ENCODE data around the gene LDB3.
"Not testable (repeated sequence)": the region's sequence is repeated elsewhere in the genome, so short reads cannot be mapped to it uniquely, and the experiment has no call there.

Gene LDB3

DNA sequence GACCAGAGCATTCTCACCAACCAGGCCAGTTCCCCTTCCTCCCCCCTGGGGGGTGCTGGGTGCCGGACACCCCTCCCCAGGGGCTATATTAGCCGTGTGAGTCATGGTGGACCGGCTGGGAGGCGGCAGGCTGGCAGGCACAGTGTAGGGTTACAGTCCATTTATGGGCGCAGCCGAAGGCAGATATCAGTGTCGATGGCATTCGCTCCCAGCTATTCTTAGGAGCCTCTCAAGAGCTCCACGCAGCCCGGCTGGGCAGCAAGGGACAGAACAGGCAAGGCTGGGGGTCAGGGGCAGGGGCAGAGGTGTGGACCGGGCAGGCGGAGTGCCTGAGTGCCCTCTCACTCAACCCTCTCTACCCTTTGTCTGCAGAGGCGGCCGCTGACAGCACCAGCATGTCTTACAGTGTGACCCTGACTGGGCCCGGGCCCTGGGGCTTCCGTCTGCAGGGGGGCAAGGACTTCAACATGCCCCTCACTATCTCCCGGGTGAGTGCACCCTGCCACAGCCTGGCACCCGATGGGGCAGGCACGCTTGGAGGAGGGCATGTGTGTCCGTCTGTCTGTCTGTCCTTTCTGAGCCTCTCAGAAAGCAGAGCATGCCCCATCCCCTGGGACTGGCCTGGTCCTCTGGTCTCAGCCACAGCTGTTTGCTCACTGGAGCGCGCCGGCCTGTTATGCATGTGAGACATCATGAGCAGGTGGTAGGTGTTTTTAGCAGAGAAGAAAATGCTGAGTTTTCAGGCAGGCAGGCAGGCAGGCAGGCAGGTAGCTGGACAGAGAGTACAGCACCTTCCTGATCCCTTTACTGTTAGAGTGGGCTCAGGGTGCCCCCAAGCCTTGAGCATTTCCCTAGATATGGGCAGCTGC lies at the start of gene LDB3:
Gene LDB3 (plus strand): TSS at position 215 of the 869 bp plus-strand sequence. CDS start 181 bp downstream, at position 396.
- no peak for FAIRE-seq

- FAIRE-seq: no peak
These were observed 40.0 kb upstream of the LDB3 start for GRCh38 chr10:86628311-86628710.

DNA sequence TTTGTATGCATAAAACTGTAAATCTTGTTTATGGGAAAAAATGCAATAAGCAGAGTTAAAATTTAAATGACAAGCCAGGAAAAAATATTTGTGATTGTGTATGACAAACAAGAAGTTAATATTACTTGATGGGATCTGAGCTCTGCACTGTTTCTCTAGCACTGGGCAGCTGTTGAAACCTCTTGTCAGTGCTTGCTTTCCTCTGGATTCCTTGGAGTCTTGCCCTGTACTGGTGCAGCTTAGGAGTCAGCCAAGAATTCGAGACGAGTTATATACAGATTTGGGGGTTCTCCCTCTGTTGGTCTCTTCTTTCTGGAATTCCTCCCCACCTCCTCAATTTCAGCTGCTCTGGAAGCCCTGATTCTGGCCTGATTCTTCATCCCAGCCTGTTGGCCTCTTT lies 38.2 kb upstream of the LDB3 start:
- no peak for FAIRE-seq

DNA sequence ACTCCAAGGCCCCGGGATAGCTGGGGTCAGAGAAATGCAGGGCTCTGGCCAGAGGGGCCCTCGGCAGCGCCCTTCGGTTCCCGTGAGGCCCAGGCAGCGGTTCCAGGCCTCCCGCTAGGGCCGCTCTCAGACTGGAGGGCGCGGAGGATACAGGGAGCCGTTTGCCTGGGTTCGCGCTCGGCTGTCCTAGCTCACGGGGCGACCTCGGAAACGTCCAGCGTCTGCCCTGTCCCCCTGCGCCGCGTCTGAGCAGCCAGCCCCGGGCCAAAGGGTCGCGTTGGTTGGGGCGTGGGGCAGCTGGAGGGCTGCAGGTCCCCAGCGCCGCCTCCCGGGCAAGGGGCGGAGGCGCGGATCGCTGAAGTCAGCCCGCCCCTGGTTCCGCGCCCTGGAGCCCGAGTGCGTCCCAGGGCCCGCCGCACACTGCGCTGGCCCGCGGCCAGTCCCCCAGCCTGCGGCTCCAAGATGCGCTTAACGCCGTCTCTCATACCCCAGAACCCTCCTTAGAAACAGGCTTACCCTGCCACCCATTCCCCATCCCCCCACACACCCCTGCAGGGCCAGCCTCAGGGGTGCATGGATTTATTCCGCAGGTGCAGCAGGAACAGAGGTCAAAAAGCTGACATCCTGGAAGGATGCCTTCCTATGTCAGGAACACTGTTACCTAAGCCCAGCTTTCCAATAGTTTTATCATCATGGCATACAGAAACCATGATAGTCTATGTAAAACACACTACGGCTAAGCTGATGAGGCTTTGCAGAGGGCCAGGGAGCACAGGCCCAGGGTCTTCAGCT lies 36.1 kb upstream of the LDB3 start:
- no peak for FAIRE-seq

DNA sequence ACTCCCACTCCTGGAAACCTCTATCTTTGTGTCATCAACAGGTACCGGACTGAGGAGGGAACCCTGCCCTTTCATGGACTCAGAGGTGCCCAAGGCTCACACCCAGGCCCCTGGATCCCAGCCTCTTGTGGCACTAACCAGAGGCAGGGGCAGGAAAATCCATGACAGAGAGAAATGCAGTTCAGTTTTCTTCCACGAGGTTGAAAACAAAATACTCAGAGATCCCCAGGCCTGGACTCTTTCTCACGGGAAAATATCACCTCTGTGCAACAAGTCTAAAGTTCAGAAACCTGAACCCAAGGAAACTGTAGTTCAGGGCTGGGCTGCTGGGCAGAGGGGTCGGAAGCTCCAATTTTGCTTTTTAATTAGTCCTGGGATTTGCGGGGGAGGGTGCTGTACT lies 35.4 kb upstream of the LDB3 start:
- no peak for FAIRE-seq

DNA sequence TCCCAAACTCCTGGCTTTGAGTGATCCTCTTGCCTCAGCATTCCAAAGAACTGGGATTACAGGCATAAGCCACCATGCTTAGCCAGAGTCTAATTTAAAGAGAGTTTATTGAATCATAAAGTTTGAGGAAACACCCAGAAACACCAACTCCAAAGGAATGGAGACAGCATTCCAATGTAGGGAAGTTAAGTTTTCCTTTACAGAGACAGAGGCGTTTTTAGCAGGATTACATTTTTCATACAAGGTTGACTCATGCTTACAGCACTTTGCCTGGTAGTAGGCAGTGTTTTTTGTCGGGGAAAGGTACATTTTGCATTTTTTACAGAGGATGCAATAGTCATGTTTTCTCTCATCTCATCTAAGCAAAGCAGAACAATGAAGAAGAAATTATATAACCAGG lies 32.9 kb upstream of the LDB3 start:
- no peak for FAIRE-seq

DNA sequence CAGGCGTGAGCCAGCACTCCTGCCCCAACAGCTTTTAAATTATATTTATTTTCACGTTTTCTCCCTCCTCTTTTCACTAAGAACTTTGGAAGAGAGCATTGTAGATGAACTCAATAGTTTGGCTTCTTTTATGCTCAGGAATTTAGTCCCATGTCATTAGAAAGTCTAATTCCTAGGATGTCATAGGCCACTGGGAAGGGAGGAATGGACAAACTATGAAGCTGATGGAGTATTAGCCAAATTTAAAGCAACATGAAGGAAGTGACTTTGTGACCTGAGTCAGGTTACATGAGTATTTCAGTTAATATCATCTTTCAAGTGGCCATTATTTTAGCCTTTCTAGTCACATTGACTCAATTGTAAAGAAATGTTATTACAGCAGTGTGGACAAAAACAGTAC lies 32.0 kb upstream of the LDB3 start:
- no peak for FAIRE-seq

- no peak for FAIRE-seq
These were observed 26.3 kb upstream of the LDB3 start for GRCh38 chr10:86642021-86642420.

DNA sequence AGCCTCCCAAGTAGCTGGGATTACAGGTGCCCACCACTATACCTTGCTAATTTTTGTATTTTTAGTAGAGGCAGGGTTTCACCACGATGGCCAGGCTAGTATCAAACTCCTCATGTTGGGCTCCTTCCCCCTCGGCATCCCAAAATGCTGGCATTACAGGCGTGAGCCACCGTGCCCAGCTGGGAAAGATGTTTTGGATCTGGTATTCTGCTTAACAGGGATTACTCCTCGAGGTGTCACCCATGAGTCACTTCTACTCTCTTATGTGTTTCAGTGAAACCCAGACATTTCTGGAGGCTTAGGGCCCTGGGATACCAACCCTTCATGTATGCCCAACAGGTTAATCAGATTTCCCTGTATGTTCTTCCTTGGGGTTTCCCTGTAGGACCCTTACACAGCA lies 25.8 kb upstream of the LDB3 start:
- no peak for FAIRE-seq

DNA sequence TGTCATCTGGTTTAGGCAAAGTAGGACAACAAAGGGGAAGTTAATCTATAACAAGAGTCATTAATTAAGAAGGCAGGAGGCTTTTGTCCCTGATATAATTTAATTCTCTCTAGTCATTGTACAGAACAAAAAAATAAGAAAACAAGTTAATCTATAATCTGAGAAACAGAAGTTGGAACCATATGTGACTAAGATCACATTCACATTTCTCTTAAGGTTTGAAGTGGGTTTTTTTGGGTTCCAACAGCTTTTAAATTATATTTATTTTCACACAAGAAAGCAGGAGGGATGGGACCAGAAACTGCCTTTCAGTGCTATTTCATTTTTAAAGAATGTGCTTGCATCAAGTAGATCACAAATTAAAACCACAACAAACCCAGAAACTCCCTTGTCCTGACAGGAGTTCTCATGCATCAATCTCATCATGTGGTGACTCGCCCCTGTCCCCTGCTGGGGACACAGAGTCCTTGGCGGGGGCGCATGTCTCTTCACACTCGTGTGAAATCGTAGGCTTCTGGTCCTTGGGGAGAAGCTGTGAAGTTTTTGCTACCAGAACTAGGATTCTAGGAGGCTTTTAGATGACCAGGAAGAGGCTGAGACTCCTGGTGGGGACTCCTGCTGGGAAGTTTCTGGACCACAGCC lies 24.0 kb upstream of the LDB3 start:
- FAIRE-seq: no peak

DNA sequence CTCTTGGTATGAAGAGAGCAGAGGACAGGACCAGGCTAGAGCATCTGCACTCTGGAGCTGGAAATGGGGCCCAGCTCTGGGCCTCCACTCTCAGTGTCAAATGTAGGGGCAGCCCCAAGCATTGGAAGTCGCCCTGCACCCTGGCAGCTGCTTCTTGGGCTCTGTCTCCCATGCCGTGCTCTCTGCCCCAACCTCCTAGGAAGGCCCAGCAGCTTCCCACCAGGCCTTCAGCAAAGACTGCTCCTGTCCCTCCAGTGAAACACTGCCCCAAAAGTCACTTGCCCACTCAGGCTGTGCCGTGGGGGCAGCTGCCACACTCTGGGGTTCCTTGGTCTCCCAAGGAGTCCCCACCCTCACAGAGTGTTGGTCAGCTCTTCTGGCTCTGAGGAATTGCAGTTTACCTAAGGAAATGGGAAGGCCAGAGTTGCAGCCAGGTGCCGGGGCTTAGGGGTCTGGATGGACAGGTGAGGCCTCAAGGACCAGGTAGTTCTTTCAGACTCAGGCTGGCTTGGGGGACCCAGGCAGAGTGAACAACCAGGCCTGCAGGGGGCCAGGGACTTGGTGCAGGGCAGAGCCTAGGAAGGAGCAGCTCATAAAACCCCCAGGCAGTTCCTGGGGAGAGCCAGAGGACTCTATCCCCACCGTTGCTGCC lies 23.4 kb upstream of the LDB3 start:
- no peak for FAIRE-seq

DNA sequence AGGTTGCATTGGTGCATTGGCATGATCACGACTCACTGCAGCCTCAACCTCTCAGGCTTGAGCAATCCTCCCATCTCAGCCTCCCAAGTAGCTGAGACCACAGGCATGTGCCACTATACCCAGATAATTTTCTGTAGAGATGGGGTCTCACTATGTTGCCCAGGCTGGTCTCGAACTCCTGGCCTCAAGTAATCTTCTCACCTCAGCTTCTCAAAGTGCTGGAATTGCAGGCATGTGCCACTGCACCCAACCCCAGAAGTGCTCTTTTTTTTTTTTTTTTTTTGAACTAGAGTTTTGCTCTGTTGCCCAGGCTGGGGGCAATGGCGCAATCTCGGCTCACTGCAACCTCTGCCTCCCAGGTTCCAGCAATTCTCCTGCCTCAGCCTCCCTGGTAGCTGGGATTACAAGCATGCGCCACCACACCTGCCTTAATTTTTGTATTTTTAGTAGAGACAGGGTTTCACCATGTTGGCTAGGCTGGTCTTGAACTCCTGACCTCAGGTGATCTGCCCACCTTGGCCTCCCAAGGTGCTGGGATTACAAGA lies 22.6 kb upstream of the LDB3 start:
- not testable (repeated sequence) for FAIRE-seq

DNA sequence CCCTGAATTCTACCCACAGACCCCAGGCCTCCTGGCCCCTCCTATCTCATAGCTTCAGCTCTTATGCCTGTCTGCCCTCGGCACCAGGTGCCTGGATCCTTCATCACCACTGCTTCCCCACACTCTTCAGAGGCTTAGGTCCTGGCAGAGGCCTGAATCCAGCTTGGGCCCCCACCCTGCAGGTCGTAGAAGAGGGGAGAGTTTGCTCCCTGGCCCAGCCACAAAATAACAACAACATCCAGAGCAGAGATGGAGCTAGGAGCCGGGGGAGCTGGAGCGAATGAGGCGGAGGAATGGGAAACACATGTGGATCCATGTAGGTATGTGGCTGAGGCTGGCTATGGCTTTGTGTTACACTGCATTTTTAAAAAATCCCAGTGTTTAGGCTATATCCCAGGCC lies 21.8 kb upstream of the LDB3 start:
- FAIRE-seq: no peak

DNA sequence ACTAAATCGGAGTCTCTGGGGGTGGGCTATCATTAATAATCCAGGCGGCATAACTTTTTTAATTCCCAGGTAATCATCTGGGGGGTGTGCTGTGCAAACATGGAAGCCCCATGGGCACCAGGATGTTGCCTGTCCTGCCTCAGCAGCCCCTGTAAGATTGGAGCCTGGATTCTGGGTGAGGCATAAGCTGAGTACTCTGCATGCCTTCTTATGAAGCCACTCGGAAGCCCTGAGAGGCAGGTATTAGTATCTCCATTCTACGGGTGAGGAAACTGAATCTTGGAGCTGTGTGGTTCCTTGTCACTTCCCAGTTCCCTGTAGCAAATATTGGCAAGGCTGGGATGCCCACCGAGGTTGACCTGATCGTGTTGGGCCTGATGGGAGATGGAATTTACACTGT lies 21.4 kb upstream of the LDB3 start:
- FAIRE-seq: no peak

GRCh38 chr10:86647773-86648703 lies 20.3 kb upstream of the LDB3 start:
- FAIRE-seq: no peak

- FAIRE-seq: no peak
These were observed 19.4 kb upstream of the LDB3 start for GRCh38 chr10:86648704-86649427.

DNA sequence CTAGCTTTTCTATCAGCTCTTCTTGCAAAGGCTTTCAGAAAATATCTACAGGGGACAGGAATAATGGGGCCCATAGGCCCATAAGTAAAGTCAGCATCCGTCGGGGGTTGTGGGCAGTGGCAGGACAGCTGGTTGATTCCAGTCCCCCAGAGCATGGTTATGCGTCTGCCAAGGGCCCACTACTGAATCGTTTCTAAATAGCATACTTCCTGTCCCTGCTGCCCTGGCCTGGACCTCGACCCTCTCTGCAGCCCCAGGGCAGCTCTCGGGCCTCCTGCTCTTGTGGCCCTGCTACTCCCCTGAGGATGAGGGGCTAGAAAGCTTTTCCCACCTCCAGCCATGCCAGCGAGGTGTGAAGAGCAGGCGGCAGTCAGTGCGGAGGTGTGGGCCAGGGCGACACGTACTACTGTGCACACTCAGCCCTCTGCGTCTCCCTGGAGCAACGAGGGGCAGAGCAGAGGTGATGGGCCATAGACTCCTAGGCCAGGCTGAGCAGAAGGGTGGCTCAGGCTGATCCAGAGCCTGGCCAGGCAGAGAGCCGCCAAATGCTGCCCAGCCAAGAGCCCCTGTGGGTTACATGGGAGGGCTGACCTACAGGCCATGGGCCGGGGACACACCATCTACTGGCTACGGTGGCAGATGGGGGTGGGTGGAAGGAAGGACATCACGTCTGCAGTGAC lies 18.7 kb upstream of the LDB3 start:
- FAIRE-seq: no peak

DNA sequence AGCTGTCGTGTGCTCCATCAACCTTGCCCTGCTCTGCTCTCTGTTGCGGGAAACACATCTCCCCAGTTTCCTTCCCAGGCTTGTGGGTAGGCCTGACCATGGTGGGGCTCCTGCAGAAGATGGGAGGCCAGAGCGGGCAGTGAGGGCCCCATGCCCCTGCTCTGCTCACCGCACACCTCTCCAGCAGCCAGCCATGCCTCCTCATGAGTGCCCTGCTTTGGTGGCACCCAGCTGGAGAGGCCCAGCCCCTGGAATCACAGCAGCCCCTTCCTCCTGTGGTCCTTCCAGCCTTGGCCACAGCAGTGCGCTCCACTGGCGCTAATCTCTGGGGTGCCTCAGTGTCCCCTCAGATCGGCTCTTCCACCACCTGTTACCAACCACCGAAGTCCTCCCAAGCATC lies 18.2 kb upstream of the LDB3 start:
- FAIRE-seq: no peak

DNA sequence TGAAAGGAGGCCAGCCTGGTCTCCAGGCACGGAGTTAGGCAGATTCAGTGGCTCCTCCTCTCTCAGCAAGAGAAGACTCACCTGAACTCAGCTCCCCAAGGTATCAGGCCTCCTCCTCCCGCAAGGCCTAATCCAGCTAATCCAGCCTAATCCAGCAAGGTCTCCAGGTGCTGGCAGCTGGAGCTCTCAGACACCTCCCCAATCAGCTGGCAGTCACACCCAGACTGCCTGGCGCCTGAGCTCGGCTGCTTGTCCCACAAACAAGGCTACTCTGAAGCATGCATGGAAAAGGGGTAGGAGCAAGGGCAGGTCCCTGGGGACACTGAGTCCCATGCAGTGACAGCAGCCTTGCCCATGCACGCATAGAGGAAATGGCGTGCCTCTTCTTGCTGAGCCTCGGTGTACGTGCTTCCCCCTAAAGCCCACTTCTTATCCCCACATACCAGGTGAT lies 17.3 kb upstream of the LDB3 start:
- FAIRE-seq: no peak

- no peak for FAIRE-seq
These were observed 16.5 kb upstream of the LDB3 start for GRCh38 chr10:86651631-86652331.
